Loucy (cell line): ENCODE data around the gene KCNMB2.

Source experiments
- H2AFZ ChIP-seq: fragments of 200-600 bp; sonication (generic); 2 replicates; pipeline ENCODE4 v1.6.0; 2016; ENCODE audit warnings: antibody characterized with exemption, mild to moderate bottlenecking, low read length, moderate library complexity
- H3F3A ChIP-seq: fragments of 200-600 bp; 2 replicates; pipeline ENCODE4 v1.6.0; 2016; ENCODE audit warnings: antibody characterized with exemption, low read depth, mild to moderate bottlenecking
- H3K27me3 ChIP-seq: fragments of 200-600 bp; sonication (generic); 2 replicates; pipeline ENCODE4 v1.6.1; 2014; ENCODE audit warnings: low read length, mild to moderate bottlenecking; ENCODE audit not compliant: insufficient read depth, poor library complexity, severe bottlenecking
- H3K36me3 ChIP-seq: fragments of 200-600 bp; sonication (generic); 2 replicates; pipeline ENCODE4 v1.6.1; 2016; ENCODE audit warnings: low read length; ENCODE audit not compliant: insufficient read depth
- H3K4me1 ChIP-seq: fragments of 200-600 bp; sonication (generic); 2 replicates; pipeline ENCODE4 v1.5.1; 2014; ENCODE audit warnings: low read length, mild to moderate bottlenecking; ENCODE audit not compliant: insufficient read depth, poor library complexity, severe bottlenecking
- H3K4me2 ChIP-seq: fragments of 200-600 bp; sonication (generic); 2 replicates; pipeline ENCODE4 v1.6.0; 2014; ENCODE audit warnings: antibody characterized with exemption, low read length, low read depth, mild to moderate bottlenecking; ENCODE audit not compliant: poor library complexity, severe bottlenecking
- H3K4me3 ChIP-seq: fragments of 200-600 bp; sonication (generic); 2 replicates; pipeline ENCODE4 v1.5.1; 2014; ENCODE audit warnings: low read length, mild to moderate bottlenecking, mixed read lengths; ENCODE audit not compliant: poor library complexity, severe bottlenecking
- H3K79me2 ChIP-seq: fragments of 200-600 bp; sonication (generic); 2 replicates; pipeline ENCODE4 v1.6.1; 2014; ENCODE audit warnings: low read length; ENCODE audit not compliant: insufficient read depth
- H3K9ac ChIP-seq: fragments of 200-600 bp; sonication (generic); 2 replicates; pipeline ENCODE4 v1.6.0; 2014; ENCODE audit warnings: mild to moderate bottlenecking, low read depth, low read length, moderate library complexity; ENCODE audit not compliant: poor library complexity, severe bottlenecking
- H3K9me2 ChIP-seq: fragments of 200-600 bp; sonication (generic); replicated peaks from 2 replicates; pipeline ENCODE4 v1.6.1; 2016; ENCODE audit warnings: low read depth, low read length, mixed read lengths
- H3K9me3 ChIP-seq: fragments of 200-600 bp; sonication (generic); 2 replicates; pipeline ENCODE4 v1.6.1; 2014; ENCODE audit warnings: mild to moderate bottlenecking, antibody characterized with exemption, low read length, low read depth; ENCODE audit not compliant: insufficient read depth
- H4K20me1 ChIP-seq: fragments of 200-600 bp; sonication (generic); 2 replicates; pipeline ENCODE4 v1.6.0; 2014; ENCODE audit warnings: antibody characterized with exemption, low read length, mild to moderate bottlenecking; ENCODE audit not compliant: insufficient read depth, poor library complexity, severe bottlenecking
- EZH2phosphoT487 ChIP-seq: fragments of 200-600 bp; IDR thresholded peaks from 2 replicates; pipeline ENCODE4 v1.6.1; 2018; ENCODE audit warnings: antibody characterized with exemption, mild to moderate bottlenecking, moderate library complexity, borderline replicate concordance
- TF ChIP-seq, protein P1 (sequence below): fragments of 200-600 bp; sonication (generic); conservative IDR thresholded peaks from 2 replicates; pipeline ENCODE4 v1.5.1; 2014; ENCODE audit warnings: mild to moderate bottlenecking, antibody characterized with exemption, low read length

The KCNMB2 gene

DNA sequence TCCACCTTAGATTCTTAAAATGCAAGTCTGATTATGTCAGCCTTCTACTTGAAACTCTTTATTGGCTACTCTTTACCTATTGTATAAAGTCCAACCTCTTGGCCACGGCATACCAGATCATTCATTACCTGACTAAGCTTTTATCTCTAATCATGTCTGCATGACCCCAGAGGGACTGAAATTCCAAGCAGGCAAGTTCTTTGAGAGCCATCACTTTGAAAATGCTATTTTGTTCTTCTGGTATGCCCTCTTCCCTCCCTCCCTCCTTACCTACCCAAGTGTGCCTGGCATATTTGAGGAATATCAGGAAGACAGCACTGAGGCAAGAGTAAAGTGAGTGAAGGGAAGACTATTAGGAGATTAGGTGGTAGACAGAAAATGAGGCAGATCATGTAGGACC is 57.5 kb downstream of the KCNMB2 start:
- no peaks in the 10 kb centered on the region for H3K79me2 ChIP-seq
- H3F3A ChIP-seq = no peaks in the 10 kb centered on the region
- H3K36me3 ChIP-seq = no peaks in the 10 kb centered on the region
- H3K9ac ChIP-seq = no peak overlapping the region
- H3K4me1 ChIP-seq = no peaks in the 10 kb centered on the region
- no peaks in the 10 kb centered on the region for H4K20me1 ChIP-seq
- no peaks in the 10 kb centered on the region for H3K27me3 ChIP-seq
- no peak overlapping the region for H3K4me3 ChIP-seq
- H3K4me2 ChIP-seq = no peak overlapping the region
- TF ChIP-seq, protein P1, sequence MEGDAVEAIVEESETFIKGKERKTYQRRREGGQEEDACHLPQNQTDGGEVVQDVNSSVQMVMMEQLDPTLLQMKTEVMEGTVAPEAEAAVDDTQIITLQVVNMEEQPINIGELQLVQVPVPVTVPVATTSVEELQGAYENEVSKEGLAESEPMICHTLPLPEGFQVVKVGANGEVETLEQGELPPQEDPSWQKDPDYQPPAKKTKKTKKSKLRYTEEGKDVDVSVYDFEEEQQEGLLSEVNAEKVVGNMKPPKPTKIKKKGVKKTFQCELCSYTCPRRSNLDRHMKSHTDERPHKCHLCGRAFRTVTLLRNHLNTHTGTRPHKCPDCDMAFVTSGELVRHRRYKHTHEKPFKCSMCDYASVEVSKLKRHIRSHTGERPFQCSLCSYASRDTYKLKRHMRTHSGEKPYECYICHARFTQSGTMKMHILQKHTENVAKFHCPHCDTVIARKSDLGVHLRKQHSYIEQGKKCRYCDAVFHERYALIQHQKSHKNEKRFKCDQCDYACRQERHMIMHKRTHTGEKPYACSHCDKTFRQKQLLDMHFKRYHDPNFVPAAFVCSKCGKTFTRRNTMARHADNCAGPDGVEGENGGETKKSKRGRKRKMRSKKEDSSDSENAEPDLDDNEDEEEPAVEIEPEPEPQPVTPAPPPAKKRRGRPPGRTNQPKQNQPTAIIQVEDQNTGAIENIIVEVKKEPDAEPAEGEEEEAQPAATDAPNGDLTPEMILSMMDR = no peak
- no peak for TF ChIP-seq EZH2phosphoT487
- H3K9me3 ChIP-seq = no peaks in the 10 kb centered on the region
- H3K9me2 ChIP-seq = no peaks in the 10 kb centered on the region
- no peak overlapping the region for H2AFZ ChIP-seq

GRCh38 chr3:178597371-178597770 is 61.1 kb downstream of the KCNMB2 start:
- no peak overlapping the region for H3K4me3 ChIP-seq
- no peak overlapping the region for H2AFZ ChIP-seq
- H3K9me2 ChIP-seq = no peaks in the 10 kb centered on the region
- no peaks in the 10 kb centered on the region for H3F3A ChIP-seq
- no peaks in the 10 kb centered on the region for H3K9me3 ChIP-seq
- H3K4me1 ChIP-seq = no peaks in the 10 kb centered on the region
- H3K9ac ChIP-seq = no peak overlapping the region
- H3K27me3 ChIP-seq = no peaks in the 10 kb centered on the region
- TF ChIP-seq EZH2phosphoT487 = no peak
- TF ChIP-seq, protein P1 = no peak
- H4K20me1 ChIP-seq = no peaks in the 10 kb centered on the region
- H3K36me3 ChIP-seq = no peaks in the 10 kb centered on the region
- no peak overlapping the region for H3K4me2 ChIP-seq
- no peaks in the 10 kb centered on the region for H3K79me2 ChIP-seq

GRCh38 chr3:178602856-178603255 is 66.6 kb downstream of the KCNMB2 start:
- Histone ChIP-seq H3F3A (no peaks in the 10 kb centered on the region), H3K4me1 (no peaks in the 10 kb centered on the region), H3K9me3 (no peaks in the 10 kb centered on the region), H3K4me2 (no peak overlapping the region), H3K4me3 (no peak overlapping the region), H3K9me2 (no peaks in the 10 kb centered on the region), H3K27me3 (no peaks in the 10 kb centered on the region), H4K20me1 (no peaks in the 10 kb centered on the region), H3K79me2 (no peaks in the 10 kb centered on the region), H2AFZ (no peak overlapping the region), H3K36me3 (no peaks in the 10 kb centered on the region), H3K9ac (no peak overlapping the region)
- no peak for TF ChIP-seq EZH2phosphoT487
- TF ChIP-seq, protein P1 = no peak
